ENCODE data around the gene ANKDD1A.

- no peak for TF ChIP-seq EP300 (IDR thresholded peaks at IDR 0.05)
- TF ChIP-seq, protein P1, sequence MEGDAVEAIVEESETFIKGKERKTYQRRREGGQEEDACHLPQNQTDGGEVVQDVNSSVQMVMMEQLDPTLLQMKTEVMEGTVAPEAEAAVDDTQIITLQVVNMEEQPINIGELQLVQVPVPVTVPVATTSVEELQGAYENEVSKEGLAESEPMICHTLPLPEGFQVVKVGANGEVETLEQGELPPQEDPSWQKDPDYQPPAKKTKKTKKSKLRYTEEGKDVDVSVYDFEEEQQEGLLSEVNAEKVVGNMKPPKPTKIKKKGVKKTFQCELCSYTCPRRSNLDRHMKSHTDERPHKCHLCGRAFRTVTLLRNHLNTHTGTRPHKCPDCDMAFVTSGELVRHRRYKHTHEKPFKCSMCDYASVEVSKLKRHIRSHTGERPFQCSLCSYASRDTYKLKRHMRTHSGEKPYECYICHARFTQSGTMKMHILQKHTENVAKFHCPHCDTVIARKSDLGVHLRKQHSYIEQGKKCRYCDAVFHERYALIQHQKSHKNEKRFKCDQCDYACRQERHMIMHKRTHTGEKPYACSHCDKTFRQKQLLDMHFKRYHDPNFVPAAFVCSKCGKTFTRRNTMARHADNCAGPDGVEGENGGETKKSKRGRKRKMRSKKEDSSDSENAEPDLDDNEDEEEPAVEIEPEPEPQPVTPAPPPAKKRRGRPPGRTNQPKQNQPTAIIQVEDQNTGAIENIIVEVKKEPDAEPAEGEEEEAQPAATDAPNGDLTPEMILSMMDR (IDR thresholded peaks at IDR 0.05), result no peak
Observed at GRCh38 chr15:64877435-64877834, 34.3 kb upstream of the ANKDD1A start.
